RWPE1 (cell line): ENCODE data around the gene COX6A2.

ENCODE experiments used
- CTCF ChIA-PET: fragments of 350-600 bp; sonication (Branson Sonifier 250); formaldehyde crosslinking; extraction: SDS; loops from one replicate; lab custom pipeline; 2021; lab: Yijun Ruan, JAX
- POLR2A ChIA-PET: fragments of 400-600 bp; formaldehyde crosslinking; extraction: SDS; loops from one replicate; lab custom pipeline; 2020; ENCODE audit warnings: antibody characterized with exemption; ENCODE audit not compliant: low non-redundant PET; lab: Yijun Ruan, JAX
- DNase-seq: peaks from one replicate; pipeline ENCODE4 v3.0.0; 2012; ENCODE audit warnings: low spot score
- H3K27ac ChIP-seq: fragments of 450-650 bp; 2 replicates; pipeline ENCODE4 v1.5.1; 2017
- TF ChIP-seq, protein P1 (sequence below): fragments of 450-650 bp; conservative IDR thresholded peaks from 2 replicates; pipeline ENCODE4 v1.5.1; 2017; ENCODE audit warnings: low read depth, mild to moderate bottlenecking

COX6A2 gene

DNA sequence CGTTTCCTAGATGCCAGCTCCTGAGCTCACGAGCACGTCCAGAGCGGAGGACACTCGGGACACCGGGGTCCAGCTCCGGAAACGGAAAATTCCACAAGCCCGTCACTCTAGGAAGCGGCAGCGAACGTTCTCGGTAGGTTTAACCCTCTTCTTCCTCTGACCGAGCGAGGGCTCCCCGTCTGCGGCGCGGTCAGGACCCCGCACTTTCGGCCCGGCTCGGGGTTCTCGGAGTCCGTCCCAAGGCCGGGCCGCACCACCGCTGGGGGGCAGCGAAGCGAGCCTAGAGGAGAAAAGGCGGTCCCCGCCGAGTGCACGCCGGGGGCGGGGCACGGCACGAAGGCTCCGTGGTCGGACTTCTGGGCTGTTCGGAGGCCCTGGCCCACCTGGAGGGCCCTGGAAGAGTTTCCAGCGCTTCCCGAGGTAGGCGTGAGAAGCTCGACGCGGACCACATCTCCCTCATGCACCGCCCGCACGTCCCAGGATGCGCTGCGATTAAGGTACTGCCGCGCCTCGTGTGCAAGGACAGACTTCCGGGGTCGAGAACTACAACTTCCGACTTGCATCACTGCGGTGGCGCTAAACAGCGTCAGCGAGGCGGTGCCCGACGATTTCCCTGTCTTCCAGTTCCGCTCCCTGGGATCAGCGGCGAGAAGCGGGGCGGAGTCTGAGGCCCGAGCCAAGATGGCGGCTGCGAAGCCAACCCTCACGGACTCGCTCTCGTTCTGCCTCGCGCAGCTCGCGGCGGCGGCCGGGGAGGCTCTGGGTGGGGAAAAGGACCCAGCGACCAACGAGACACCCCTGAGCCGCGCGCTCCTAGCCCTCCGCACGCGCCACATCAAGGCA lies 30.9 kb upstream of the COX6A2 start, which contains the start of gene ARMC5:
Gene ARMC5 (plus strand): TSS at position 658 of the 843 bp plus-strand sequence. CDS start 24 bp downstream, at position 682.
- DNase-seq = peak; percentile 93
- POLR2A ChIA-PET = interaction anchor here (0.7 to 1.5 kb wide), 3 partner anchors 24 to 341 kb away, joined by 3 to 4 read pairs (median 3); partner anchors contain the start of gene KAT8
- TF ChIP-seq, protein P1, sequence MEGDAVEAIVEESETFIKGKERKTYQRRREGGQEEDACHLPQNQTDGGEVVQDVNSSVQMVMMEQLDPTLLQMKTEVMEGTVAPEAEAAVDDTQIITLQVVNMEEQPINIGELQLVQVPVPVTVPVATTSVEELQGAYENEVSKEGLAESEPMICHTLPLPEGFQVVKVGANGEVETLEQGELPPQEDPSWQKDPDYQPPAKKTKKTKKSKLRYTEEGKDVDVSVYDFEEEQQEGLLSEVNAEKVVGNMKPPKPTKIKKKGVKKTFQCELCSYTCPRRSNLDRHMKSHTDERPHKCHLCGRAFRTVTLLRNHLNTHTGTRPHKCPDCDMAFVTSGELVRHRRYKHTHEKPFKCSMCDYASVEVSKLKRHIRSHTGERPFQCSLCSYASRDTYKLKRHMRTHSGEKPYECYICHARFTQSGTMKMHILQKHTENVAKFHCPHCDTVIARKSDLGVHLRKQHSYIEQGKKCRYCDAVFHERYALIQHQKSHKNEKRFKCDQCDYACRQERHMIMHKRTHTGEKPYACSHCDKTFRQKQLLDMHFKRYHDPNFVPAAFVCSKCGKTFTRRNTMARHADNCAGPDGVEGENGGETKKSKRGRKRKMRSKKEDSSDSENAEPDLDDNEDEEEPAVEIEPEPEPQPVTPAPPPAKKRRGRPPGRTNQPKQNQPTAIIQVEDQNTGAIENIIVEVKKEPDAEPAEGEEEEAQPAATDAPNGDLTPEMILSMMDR = peak; percentile 74
- CTCF ChIA-PET = interaction anchor here (0.6 to 0.9 kb wide), 3 partner anchors 12 to 258 kb away, joined by 3 read pairs; no protein-coding TSS in a partner anchor
- H3K27ac ChIP-seq = peak within 1 kb of the TSS; percentile 100

DNA sequence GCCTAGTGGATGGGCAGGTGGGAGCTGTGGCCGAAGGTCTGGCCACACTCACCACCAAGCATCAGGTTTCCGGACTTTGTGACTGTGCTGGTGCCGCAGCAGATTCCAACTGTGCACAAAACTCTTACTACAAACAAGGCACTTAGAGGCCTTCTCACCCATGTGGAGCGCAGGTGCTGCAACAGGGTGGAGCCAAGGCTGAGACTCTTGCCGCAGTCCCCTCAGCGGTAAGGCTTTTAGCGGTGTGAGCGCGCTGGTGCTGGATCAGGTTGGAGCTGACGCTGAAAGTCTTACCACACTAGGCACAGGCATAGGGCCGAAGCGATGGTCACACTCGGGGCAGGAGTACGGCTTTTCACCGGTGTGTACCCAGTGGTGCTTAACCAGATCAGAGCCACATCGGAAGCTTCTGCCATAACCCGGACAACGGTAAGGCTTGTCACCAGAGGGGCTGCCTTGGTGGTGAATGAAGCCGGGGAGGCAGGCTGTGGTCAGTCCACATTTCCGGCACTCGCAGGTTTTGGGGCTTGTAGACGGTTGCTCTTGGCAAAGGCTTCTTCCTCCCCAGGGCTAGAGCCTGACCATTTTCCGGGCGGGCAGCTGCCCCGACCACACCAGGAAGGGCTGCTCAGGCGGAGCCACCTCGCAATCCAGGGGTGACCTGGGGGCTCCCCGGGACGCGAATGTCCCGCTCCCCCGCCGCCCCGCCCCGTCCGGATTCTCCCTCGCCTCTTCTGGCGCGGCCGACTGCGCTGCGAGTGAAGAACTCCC lies 30.1 kb upstream of the COX6A2 start:
- TF ChIP-seq, protein P1 = no peak
- peak overlapping the region; percentile 100 for H3K27ac ChIP-seq
- POLR2A ChIA-PET = interaction anchor here (0.7 to 1.5 kb wide), 2 partner anchors 29 to 341 kb away, joined by 3 to 4 read pairs; partner anchors contain the start of gene KAT8
- DNase-seq = peak; percentile 34
- CTCF ChIA-PET = interaction anchor here (0.5 to 0.9 kb wide), 6 partner anchors 12 to 84 kb away, joined by 3 to 6 read pairs (median 3); partner anchors contain the start of gene ZNF843

DNA sequence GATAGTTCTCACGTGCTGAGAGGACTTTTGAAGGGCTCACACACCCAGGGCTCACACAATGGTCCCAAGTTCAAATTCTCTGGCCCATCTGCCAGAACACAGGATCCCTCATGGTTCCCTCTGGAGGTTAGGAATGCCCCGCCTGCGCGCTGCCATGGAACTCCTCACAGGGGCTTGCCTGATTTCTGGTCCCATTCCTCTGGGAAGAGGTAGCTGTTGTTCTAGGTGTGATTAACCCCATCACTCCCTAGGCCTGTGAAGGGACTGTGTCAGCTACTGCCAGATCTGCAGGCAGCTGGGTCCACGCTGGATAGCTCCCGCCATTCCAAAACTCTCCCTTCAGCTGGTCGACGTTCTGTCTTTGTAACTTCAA lies 28.8 kb upstream of the COX6A2 start:
- H3K27ac ChIP-seq = peak overlapping the region; percentile 100
- ChIA-PET CTCF (no interaction called here), POLR2A (interaction anchor here (0.5 kb wide), 1 partner anchor 1444 kb away, joined by 5 read pairs; no protein-coding TSS in a partner anchor)
- no peak for DNase-seq
- TF ChIP-seq, protein P1 = no peak

GRCh38 chr16:31455601-31456314 lies 27.6 kb upstream of the COX6A2 start:
- POLR2A ChIA-PET = no interaction called here
- CTCF ChIA-PET = no interaction called here
- H3K27ac ChIP-seq = peak overlapping the region; percentile 100
- DNase-seq = no peak
- TF ChIP-seq, protein P1 = no peak

- CTCF ChIA-PET = interaction anchor here (0.5 to 0.6 kb wide), 3 partner anchors 311 to 471 kb away, joined by 3 to 4 read pairs (median 3); no protein-coding TSS in a partner anchor
- DNase-seq = peak; percentile 35
- TF ChIP-seq, protein P1 = no peak
- POLR2A ChIA-PET = interaction anchor here (0.6 to 0.7 kb wide), 3 partner anchors 13 to 147 kb away, joined by 3 to 4 read pairs (median 3); no protein-coding TSS in a partner anchor
- H3K27ac ChIP-seq = peak overlapping the region; percentile 100
Observed at GRCh38 chr16:31453255-31454204, 25.4 kb upstream of the COX6A2 start.
